HuH-7.5 (cell line): ENCODE measurements around the gene OR5H14.

ENCODE experiments used
- DNase-seq: peaks from one replicate; pipeline ENCODE4 v3.0.0; 2011; ENCODE audit warnings: low spot score

Gene OR5H14

DNA sequence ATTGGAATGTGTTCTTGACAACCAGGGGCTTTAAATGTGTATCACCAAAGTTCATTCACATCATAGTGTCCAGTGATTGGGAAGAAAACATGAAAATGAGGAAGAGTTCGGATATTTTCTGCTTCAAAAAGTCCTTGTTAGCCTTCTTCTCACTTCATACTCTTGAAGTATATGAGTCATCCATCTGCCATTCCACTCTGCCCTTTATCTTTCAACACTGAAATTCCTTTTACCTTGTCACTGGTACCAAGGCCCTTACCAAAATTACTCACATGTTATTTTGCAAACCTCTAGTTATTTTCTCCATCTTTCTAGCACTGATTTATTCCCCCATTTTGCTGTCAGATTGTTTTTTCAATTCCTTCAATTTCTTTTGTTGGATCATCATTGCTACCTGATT, 51.7 kb downstream of the OR5H14 start:
- no peak for DNase-seq
